ENCODE data around the gene CPSF3.

CPSF3 gene

GRCh38 chr2:9416962-9417316 is 6.5 kb upstream of the CPSF3 start:
- no peak for TF ChIP-seq CTCF (IDR thresholded peaks at IDR 0.05)

- no peak for TF ChIP-seq CTCF (IDR thresholded peaks at IDR 0.05)
Observed at GRCh38 chr2:9417725-9418124, 5.7 kb upstream of the CPSF3 start.

- TF ChIP-seq CTCF (IDR thresholded peaks at IDR 0.05), result no peak
Observed at GRCh38 chr2:9418746-9419145, 4.7 kb upstream of the CPSF3 start.

- no peak for TF ChIP-seq CTCF (IDR thresholded peaks at IDR 0.05)
Observed at GRCh38 chr2:9419541-9419940, 3.9 kb upstream of the CPSF3 start.

GRCh38 chr2:9420495-9420894 is 3.0 kb upstream of the CPSF3 start:
- no peak for TF ChIP-seq CTCF (IDR thresholded peaks at IDR 0.05)

- no peak for TF ChIP-seq CTCF (IDR thresholded peaks at IDR 0.05)
Observed at GRCh38 chr2:9422321-9423099, 944 bp upstream of the CPSF3 start.

- no peak for TF ChIP-seq CTCF (IDR thresholded peaks at IDR 0.05)
Observed at GRCh38 chr2:9423922-9424272, 443 bp downstream of the CPSF3 start.

Data from LNCAP (cell line).